Duodenal mucosa (tissue), 2 donors: ENCODE measurements around the gene ATRX.
"Not testable (repeated sequence)": the region's sequence is repeated elsewhere in the genome, so short reads cannot be mapped to it uniquely, and the experiment has no call there.

Experiments
- H3K27ac ChIP-seq: one replicate; pipeline ENCODE4 v1.7.0; 2013; ENCODE audit warnings: low read depth, low read length
- H3K27me3 ChIP-seq, 2 donors: one replicate each; pipeline ENCODE4 v1.7.0; 2013; ENCODE audit warnings: low read length in 2 of 2, control low read depth in 1 of 2; ENCODE audit not compliant: insufficient read depth in 2 of 2, control insufficient read depth in 1 of 2
- H3K36me3 ChIP-seq, 2 donors: one replicate each; pipeline ENCODE4 v1.7.0; 2013; ENCODE audit warnings: low read length in 2 of 2, control low read depth in 1 of 2; ENCODE audit not compliant: insufficient read depth in 2 of 2, control insufficient read depth in 1 of 2
- H3K4me1 ChIP-seq, 2 donors: one replicate each; pipeline ENCODE4 v1.7.0; 2013; ENCODE audit warnings: low read length in 2 of 2, control low read depth in 1 of 2; ENCODE audit not compliant: insufficient read depth in 2 of 2, control insufficient read depth in 1 of 2
- H3K4me3 ChIP-seq, 2 donors: one replicate each; pipeline ENCODE4 v1.7.0; 2013; ENCODE audit warnings: low read length in 2 of 2, low read depth in 1 of 2
- H3K9ac ChIP-seq, 2 donors: one replicate each; pipeline ENCODE4 v1.7.0; 2013; ENCODE audit warnings: low read length in 2 of 2, low read depth in 1 of 2
- H3K9me3 ChIP-seq, 2 donors: one replicate each; pipeline ENCODE4 v1.7.0; 2013; ENCODE audit warnings: low read length in 2 of 2, control low read depth in 1 of 2; ENCODE audit not compliant: control insufficient read depth in 1 of 2

Gene ATRX, protein sequence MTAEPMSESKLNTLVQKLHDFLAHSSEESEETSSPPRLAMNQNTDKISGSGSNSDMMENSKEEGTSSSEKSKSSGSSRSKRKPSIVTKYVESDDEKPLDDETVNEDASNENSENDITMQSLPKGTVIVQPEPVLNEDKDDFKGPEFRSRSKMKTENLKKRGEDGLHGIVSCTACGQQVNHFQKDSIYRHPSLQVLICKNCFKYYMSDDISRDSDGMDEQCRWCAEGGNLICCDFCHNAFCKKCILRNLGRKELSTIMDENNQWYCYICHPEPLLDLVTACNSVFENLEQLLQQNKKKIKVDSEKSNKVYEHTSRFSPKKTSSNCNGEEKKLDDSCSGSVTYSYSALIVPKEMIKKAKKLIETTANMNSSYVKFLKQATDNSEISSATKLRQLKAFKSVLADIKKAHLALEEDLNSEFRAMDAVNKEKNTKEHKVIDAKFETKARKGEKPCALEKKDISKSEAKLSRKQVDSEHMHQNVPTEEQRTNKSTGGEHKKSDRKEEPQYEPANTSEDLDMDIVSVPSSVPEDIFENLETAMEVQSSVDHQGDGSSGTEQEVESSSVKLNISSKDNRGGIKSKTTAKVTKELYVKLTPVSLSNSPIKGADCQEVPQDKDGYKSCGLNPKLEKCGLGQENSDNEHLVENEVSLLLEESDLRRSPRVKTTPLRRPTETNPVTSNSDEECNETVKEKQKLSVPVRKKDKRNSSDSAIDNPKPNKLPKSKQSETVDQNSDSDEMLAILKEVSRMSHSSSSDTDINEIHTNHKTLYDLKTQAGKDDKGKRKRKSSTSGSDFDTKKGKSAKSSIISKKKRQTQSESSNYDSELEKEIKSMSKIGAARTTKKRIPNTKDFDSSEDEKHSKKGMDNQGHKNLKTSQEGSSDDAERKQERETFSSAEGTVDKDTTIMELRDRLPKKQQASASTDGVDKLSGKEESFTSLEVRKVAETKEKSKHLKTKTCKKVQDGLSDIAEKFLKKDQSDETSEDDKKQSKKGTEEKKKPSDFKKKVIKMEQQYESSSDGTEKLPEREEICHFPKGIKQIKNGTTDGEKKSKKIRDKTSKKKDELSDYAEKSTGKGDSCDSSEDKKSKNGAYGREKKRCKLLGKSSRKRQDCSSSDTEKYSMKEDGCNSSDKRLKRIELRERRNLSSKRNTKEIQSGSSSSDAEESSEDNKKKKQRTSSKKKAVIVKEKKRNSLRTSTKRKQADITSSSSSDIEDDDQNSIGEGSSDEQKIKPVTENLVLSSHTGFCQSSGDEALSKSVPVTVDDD (N-terminal part only)

DNA sequence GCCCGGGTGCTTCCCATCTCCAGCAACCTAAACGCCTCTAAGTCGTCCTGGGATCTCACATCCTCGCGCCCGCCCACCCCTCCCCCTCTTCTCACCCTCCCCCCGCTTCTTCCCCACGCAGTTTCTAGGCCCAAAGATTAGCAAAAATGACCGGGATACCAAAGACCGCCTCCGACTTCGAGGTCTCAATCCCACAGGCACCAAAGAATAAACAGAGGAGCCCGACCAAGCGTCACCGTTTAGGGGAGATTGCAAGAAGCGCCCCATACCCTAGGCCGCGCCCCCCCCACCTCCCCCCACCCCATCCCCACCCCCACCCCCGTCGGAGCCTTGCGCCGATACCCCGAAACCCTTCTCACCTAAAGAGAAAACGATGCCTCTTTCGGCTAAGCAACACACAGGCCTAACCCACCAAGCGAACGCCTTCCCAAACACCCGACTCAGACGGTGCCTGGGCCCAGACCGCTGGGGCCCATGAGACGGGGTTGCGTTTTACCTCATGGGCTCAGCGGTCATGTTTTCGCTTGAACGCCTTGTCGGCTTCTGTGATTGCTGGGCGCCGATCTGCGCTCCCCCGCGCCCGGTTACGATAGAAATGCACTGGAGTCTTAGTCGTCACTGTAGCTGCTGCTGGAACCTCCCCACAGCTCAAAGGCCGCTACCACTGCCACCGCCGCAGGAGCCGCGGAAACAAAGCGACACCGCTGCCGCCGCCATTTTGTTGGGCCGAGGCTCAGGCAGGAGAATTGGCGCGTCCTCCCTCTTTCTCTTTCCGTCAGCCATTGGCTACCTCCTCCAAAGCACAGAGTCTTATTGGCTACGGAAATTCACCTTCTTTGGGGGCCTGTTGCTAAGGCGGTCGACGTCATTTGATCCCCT lies at the start of gene ATRX:
TSS of gene ATRX (minus strand) at position 731 of the 879 bp plus-strand sequence. CDS start at position 516, 215 bp downstream.
- H3K4me3 ChIP-seq: peak within 1 kb of the TSS; percentile 79 to 81
- H3K9me3 ChIP-seq: no peaks in the 10 kb centered on the region
- no peaks in the 10 kb centered on the region for H3K36me3 ChIP-seq
- no peaks in the 10 kb centered on the region for H3K27me3 ChIP-seq
- H3K9ac ChIP-seq: peak within 1 kb of the TSS; percentile 81
- peak within 1 kb of the TSS; percentile 92 for H3K27ac ChIP-seq
- peaks cover 0 to 7% of the 10 kb centered on the region in 2 donors for H3K4me1 ChIP-seq

DNA sequence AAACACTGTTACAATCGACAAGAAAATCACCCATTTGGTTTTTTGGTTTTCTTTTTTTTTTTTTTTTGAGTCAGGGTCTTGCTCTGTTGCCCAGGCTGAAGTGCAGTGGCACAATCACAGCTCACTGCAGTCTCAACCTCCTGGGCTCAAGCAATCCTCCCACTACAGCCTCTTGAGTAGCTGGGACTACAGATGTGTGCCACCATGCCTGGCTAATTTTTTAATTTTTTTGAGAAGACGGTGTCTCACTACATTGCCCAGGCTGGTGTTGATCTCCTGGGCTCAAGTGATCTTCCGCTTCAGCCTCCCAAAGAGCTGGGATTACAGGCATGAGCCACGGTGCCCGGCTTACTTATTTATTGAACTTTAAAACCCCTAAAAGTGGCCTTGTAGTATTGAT lies 45.5 kb upstream of the ATRX start:
- not testable (repeated sequence) for H3K36me3 ChIP-seq, H3K4me3 ChIP-seq, H3K27me3 ChIP-seq, H3K9me3 ChIP-seq, H3K9ac ChIP-seq, H3K27ac ChIP-seq, H3K4me1 ChIP-seq

DNA sequence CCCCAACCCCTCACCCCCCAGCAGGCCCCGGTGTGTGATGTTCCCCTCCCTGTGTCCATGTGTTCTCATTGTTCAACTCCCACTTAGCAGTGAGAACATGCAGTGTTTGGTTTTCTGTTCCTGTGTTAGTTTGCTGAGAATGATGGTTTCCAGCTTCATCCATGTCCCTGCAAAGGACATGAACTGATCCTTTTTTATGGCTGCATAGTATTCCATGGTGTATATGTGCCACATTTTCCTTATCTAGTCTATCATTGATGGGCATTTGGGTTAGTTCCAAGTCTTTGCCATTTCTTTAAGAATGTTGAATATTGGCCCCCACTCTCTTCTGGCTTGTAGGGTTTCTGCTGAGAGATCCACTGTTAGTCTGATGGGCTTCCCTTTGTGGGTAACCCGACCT lies 36.0 kb upstream of the ATRX start:
- H3K36me3 ChIP-seq, H3K4me3 ChIP-seq, H3K9me3 ChIP-seq, H3K4me1 ChIP-seq, H3K9ac ChIP-seq, H3K27ac ChIP-seq, H3K27me3 ChIP-seq: not testable (repeated sequence)

DNA sequence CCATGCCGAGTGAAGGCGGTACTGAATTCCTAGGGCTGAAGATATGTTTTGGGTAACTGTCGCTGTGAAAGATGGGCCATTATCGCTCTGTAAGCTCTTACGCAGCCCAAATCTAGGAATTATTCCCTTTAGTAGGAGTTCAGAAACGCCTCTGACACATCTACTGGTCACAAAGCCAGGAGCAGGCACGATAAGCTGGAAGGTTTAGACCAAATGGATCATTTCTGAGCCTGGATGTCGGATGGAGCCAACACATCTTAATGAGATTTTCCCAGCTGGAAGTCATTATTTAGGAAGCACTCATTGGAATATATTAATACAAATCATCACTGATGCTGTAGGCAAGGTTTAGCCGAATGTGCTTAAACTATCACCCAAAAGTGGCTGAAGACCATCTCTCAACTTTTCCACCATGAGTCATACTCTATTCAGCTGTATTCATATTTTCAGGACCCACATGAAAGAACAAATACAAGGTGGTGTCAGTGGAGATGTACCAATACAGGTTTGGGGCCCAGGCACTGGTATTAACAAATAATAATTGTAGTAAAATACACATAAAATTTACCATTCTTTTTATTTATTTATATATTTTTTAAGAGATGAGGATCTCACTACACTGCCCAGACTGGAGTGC lies 34.2 kb upstream of the ATRX start:
- H3K36me3 ChIP-seq: no peaks in the 10 kb centered on the region
- no peak overlapping the region for H3K9ac ChIP-seq
- H3K27ac ChIP-seq: no peak overlapping the region
- no peaks in the 10 kb centered on the region for H3K9me3 ChIP-seq
- no peaks in the 10 kb centered on the region for H3K4me1 ChIP-seq
- no peaks in the 10 kb centered on the region for H3K27me3 ChIP-seq
- no peak overlapping the region for H3K4me3 ChIP-seq

DNA sequence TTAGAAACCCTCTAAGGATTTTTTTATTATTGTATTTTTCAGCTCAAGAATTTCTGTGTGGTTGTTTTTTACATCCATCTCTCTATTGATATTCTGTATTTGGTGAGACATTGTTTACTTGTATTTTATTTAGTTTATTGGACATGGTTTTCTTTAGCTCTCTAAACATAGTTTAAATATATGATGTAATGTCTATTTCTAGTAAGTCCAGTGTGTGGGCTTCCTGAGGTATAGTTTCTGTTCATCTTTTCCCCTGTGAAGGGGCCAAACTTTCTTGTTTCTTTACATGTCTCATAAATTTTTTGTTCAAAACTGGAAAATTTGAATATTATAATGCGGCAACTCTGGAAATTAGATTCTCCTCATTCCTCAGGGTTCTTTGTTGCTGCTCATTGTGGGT lies 28.2 kb upstream of the ATRX start:
- Histone ChIP-seq H3K9ac (no peak overlapping the region), H3K4me3 (no peak overlapping the region)

DNA sequence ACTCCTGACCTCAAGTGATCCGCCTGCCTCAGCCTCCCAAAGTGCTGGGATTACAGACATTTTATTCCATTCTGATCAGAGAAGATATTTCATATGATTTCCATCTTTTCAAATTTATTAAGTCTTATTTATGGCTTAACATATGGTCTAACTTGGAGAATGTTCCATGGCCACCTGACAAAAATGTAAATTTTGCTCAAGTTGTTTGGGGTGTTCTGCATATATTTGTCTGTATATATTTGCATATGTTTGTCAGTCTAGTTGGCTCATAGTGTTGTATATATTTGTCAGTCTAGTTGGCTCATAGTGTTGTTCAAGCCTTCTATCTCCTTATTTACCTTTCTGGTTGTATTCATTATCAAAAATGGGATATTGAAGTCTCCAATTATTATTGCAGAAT lies 16.2 kb upstream of the ATRX start:
- Histone ChIP-seq H3K4me3 (no peak overlapping the region), H3K36me3 (no peaks in the 10 kb centered on the region), H3K4me1 (no peaks in the 10 kb centered on the region), H3K9me3 (no peaks in the 10 kb centered on the region), H3K27ac (no peak overlapping the region), H3K27me3 (no peaks in the 10 kb centered on the region), H3K9ac (no peak overlapping the region)

More for the DNA sequence above, 28.2 kb upstream of the ATRX start:
- Histone ChIP-seq H3K9me3 (no peaks in the 10 kb centered on the region), H3K36me3 (no peaks in the 10 kb centered on the region), H3K27me3 (no peaks in the 10 kb centered on the region), H3K4me1 (no peaks in the 10 kb centered on the region), H3K27ac (no peak overlapping the region)

DNA sequence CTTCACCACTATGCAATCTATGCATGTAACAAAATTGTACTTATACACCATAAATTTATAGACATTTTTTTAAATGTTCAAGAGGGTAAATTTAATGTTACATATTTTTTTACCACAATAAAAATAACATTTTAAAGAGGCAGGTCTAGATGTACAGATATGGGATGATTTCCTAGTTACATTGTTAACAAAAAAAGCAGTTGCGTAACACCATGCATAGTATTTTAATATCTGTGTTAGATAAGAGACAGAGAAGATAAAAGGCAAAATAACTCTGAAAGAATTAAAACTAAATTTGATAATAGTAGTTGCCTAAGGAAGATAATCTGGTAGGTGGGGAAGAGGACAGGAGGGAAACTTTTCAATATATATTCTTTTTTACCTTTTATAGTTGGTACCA lies 9.1 kb upstream of the ATRX start:
- Histone ChIP-seq H3K9ac (no peak overlapping the region), H3K36me3 (no peaks in the 10 kb centered on the region), H3K27me3 (no peaks in the 10 kb centered on the region)

DNA sequence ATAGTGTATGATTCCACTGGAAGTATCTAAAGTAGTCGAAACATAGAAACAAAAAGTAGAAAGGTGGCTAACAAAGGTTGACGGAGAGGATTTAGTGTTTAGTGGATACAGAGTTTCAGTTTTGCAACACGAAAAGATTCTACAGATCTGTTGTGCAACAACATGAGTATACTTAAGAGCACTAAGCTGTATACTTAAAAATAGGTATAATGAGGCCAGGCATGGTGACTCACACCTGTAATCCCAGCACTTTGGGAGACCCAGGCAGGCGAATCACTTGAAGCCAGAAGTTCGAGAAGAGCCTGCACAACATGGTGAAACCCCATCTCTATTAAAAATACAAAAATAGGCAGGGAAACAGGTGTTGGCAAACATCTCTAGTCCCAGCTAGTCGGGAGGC lies 7.9 kb upstream of the ATRX start:
- H3K27ac ChIP-seq: no peak overlapping the region
- no peaks in the 10 kb centered on the region for H3K36me3 ChIP-seq

More for the DNA sequence above, 9.1 kb upstream of the ATRX start:
- H3K4me1 ChIP-seq: no peaks in the 10 kb centered on the region
- no peak overlapping the region for H3K4me3 ChIP-seq
- no peaks in the 10 kb centered on the region for H3K9me3 ChIP-seq
- H3K27ac ChIP-seq: no peak overlapping the region

DNA sequence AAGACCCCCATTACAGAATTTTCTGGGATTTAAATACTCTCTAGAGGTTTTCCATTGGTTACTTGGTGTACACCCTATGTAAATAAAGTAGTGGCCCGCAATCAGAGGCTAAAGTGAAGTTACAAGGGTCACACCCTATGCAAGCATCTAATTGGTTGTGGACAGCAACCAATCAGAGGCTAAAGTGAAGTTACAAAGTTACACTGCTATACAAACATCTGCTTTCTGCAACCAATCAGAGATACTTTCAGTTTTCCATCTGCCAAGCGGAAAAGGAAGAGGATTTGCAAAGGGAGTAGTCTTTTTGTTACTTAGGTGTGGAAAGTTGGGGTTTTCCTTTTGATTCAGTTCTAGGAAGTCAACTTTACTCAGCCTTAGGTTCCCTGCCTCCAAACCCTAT lies 2.0 kb upstream of the ATRX start:
- Histone ChIP-seq H3K27ac (no peak overlapping the region), H3K9ac (no peak overlapping the region), H3K4me1 (peaks cover 0 to 7% of the 10 kb centered on the region in 2 donors), H3K36me3 (no peaks in the 10 kb centered on the region), H3K9me3 (no peaks in the 10 kb centered on the region), H3K27me3 (no peaks in the 10 kb centered on the region), H3K4me3 (peak overlapping the region in 1 of 2 donors; percentile 61)

More for the DNA sequence above, 7.9 kb upstream of the ATRX start:
- H3K4me1 ChIP-seq: no peaks in the 10 kb centered on the region
- no peaks in the 10 kb centered on the region for H3K9me3 ChIP-seq
- H3K4me3 ChIP-seq: no peak overlapping the region
- no peak overlapping the region for H3K9ac ChIP-seq
- H3K27me3 ChIP-seq: no peaks in the 10 kb centered on the region
